NK-92 treated with Interleukin-12 subunit alpha and Interleukin-12 subunit beta, amount 100 ng/mL, for 24 hours (cell line): ENCODE measurements around the gene RAB5A.
"Not testable (repeated sequence)": the region's sequence is repeated elsewhere in the genome, so short reads cannot be mapped to it uniquely, and the experiment has no call there.

Source experiments
- DNase-seq: peaks from one replicate; lab custom pipeline; 2025; lab: John Stamatoyannopoulos, UW

RAB5A gene

GRCh38 chr3:20028905-20029331 is 82.0 kb downstream of the RAB5A start:
- no peak for DNase-seq

- DNase-seq = not testable (repeated sequence)
These were observed 85.0 kb downstream of the RAB5A start for GRCh38 chr3:20031939-20032338.
